DMS 273 (cell line): ENCODE data around the gene SF3B1.
"Not testable (repeated sequence)": the region's sequence is repeated elsewhere in the genome, so short reads cannot be mapped to it uniquely, and the experiment has no call there.

ENCODE experiments used
- DNase-seq: peaks from one replicate; lab custom pipeline; 2025; ENCODE audit not compliant: unreplicated experiment; lab: John Stamatoyannopoulos, UW

SF3B1 gene

GRCh38 chr2:197437380-197437779 is 2.6 kb upstream of the SF3B1 start:
- DNase-seq: no peak

- DNase-seq: peak; percentile 26
Observed at GRCh38 chr2:197435598-197436420, 981 bp upstream of the SF3B1 start.

DNA sequence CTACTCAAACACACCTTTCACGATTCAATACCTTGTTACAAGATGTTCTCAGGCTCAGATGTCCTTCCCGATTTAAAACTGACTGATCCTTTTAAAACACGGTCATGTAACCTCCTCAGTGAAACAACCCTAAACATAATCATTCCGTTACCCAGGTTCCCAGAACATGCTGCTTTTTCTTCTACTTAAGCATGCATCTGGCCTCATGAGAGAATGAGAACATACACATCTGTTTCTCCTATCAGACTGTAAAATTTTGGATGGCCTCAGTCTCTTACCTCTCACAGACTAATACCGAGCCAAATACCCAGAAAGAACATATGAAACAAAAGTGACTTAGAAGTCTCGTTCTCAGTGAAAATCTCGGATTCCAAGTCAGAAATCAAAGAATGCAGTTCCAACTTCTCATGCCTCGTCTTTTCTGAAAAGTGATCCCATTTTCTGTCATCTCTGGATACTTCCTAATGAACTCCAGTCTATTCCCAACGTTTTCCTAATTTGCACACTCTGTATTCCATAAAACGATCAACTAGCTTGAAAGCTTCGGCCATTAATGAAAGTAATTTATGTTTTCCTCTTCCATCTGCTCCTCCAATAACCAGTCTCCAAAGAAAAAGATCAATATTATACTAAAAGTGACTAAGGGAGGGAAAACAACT is 919 bp downstream of the SF3B1 start:
- peak; percentile 46 for DNase-seq

- not testable (repeated sequence) for DNase-seq
Observed at GRCh38 chr2:197432527-197432926, 2.3 kb downstream of the SF3B1 start.

GRCh38 chr2:197431858-197432257 is 3.0 kb downstream of the SF3B1 start:
- DNase-seq: no peak

- DNase-seq: no peak
Observed at GRCh38 chr2:197427986-197428385, 6.8 kb downstream of the SF3B1 start.

DNA sequence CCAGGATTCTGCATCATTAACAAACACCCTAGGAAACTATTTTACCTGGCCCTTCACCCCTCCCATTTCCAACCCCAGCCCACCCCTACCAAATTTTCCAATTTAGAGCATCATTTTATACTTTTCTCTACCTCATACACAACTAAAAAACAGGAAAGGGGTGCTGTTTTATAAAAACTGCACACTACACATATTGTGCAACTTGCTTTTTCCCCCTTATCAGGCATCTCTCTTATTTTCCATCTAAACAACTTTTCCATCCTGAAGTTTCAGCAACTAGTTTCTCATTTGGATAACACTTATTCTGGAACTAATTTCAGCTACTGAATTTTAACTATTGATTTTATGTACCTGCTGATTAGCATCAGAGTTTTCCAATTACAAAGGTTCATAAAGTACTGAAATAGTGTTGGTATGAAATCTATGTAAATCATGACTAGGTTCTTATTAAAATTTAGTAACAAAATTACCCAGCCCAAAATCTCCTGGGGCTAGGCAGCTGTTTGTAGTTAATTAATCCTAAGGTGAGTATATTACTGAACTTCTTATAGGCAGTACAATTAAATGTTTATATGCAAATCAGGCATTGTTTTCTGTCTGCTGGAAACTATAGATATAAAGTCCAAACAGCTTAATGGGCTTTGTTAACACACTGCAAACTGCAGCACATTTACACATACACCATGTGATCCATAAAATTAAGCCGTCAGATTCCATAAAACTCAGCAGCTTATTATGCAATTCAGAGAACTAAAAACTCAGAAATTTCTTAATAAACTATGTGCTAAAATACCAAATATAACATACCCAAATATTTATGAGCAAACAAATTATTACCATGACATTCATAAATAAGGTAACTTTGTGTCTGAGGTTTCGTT is 7.9 kb downstream of the SF3B1 start:
- DNase-seq: no peak

- peak; percentile 6 for DNase-seq
Observed at GRCh38 chr2:197425550-197425949, 9.3 kb downstream of the SF3B1 start.

- no peak for DNase-seq
Observed at GRCh38 chr2:197423307-197423706, 11.5 kb downstream of the SF3B1 start.

- DNase-seq: no peak
Observed at GRCh38 chr2:197419438-197419837, 15.4 kb downstream of the SF3B1 start.

DNA sequence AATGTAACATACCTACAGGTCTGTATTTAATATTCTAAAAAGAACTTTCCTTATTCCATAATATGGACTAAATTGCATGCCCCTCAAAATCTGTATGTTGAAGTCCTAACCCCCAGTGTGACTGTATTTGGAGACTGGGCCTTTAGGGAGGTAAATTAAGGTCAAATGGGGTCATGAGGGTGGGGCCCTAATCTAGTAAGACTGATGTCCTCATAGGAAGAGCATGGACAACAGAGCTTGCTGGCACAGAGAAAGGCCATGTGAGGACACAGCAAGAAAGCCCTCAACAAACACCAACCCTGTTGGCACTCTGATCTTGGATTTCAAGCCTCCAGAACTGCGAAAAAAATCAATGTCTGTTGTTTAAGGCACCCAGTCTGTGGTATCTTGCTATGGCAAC is 18.6 kb downstream of the SF3B1 start:
- no peak for DNase-seq

GRCh38 chr2:197414515-197414914 is 20.3 kb downstream of the SF3B1 start:
- DNase-seq: no peak

DNA sequence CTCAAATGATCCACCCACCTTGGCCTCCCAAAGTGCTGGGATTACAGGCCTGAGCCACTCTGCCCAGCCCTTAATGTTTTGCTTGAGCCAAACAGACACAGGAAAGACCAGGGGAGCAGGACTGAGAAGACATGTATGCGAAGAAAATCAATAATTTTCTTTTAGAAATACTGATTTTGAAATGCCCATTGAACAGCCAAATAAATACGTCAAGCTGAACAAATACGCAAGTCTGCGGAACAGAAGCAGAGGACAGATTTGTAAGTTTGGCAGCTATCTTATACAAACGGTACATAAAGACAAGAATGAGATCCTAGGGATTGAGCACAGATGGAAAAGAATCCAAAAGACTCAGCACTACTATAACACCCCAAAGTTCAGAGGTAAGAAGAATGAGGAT is 20.8 kb downstream of the SF3B1 start:
- DNase-seq: no peak

- DNase-seq: no peak
Observed at GRCh38 chr2:197405582-197405981, 29.2 kb downstream of the SF3B1 start.

DNA sequence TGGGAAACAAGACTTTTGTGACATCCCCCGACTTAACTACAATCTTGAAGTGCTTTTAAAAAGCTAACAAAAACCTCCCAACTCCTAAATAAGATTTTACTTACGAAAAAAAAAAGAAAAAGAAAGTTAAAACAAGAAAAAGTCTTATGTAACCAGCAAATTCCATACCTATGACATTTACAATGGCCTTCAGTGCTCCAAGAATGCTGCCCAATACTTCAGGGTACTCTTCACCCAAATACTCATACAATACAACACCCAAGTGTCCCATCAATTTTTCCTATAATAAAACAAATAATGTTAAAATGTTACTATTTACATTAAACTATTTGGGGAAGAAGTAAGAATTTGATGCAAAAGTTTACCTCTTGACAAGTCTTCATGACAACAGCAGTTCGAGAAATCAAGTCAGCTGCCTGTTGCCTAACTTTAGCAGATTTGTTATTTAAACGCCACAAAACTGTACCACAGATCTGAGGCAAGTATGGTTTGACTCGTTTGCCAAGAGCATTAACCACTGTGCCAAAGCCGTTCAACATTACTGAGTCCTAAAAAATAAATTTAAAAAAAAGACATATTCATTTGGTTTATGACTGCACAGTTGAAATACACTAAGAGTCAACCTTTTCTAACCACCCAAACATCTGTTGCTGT is 34.8 kb downstream of the SF3B1 start:
- DNase-seq: no peak

DNA sequence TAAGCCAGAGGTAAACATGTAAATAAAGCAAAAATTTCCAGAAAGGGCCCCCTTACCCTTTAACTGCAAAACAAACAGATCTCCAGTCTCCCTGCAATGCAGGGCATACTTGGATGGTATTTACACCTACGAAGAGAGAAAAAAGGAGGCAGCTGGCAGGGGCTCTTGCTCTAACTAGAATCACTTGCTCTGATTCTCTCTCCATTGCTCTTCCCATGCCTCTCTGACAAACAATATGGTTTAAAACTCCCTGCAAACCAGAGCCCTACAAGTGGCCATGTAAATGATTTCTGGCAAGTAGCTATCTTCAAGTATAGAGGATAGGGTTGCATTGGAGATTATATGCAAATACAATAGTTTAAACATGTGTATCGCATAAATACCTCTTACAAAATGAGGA is 35.9 kb downstream of the SF3B1 start:
- DNase-seq: no peak

GRCh38 chr2:197391220-197391717 is 43.6 kb downstream of the SF3B1 start:
- DNase-seq: no peak

DNA sequence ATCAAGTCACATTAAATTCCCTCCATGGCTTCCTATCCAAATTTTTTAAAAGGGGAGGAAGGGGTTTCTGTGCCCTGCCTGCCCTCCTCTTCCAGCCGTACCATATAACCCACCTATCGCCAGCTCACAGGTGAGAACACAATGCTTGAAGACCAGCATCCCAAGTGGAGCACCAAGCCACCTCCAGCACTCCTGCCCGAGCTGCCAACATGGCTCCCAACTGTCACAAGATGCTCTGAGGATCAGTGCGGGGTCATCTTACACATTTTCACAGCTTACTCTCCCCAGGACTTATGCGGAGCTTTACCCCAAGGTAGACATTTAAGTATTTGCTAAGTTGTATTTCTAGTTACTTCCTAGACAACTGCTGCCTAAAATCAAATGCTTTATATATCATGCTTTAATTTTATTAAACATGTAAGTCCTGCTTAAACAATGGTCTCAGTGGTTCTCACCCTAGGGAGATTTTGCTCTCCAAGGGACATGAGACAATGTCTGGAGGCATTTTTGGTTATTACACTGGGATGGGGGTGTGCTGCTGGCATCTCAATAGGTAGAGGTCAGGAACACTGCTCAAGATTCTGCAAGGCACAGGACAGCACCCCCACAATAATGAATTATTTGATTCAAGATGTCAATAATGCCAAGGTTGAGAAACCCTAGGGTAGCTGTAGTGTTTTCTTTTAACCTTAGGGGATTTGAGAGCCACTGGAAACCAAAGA is 45.8 kb downstream of the SF3B1 start:
- peak; percentile 17 for DNase-seq

- no peak for DNase-seq
Observed at GRCh38 chr2:197387179-197387578, 47.6 kb downstream of the SF3B1 start.

DNA sequence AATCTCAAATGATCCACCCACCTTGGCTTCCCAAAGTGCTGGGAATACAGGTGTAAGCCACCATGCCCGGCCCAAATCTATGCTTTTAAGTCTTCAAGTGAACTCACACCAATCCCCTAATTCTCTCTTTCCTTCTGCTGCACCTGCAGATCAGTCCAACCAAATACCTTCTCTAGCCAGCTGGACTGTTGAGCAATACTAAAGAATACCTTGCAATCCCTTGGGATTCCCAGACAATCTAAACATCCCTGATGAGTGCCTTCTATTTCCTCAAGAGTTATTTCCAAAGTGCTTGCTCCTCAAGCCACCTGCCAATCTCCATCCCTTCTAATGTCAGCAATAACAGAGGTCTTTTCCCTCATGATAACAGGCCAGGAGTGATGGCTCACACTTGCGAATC is 48.6 kb downstream of the SF3B1 start:
- DNase-seq: no peak
